Measurements from ENCODE around the gene SPOCK1.

The SPOCK1 gene

GRCh38 chr5:137090151-137090550, 409.0 kb downstream of the SPOCK1 start:
- no peak for DNase-seq (ENCODE audit: low spot score)
- in situ Hi-C loops (cut with MboI; ENCODE audit: low pct_unique_long_range_greater_than_20kb, low sequenced_read_pairs, unreplicated experiment), result no loop called here
- no peak for TF ChIP-seq CTCF (IDR thresholded peaks at IDR 0.05; ENCODE audit: extremely low read depth, insufficient read depth, missing control alignments)

- in situ Hi-C loops (cut with MboI; ENCODE audit: low pct_unique_long_range_greater_than_20kb, low sequenced_read_pairs, unreplicated experiment), result no loop called here
- DNase-seq (ENCODE audit: low spot score), result no peak
- no peak for TF ChIP-seq CTCF (IDR thresholded peaks at IDR 0.05; ENCODE audit: extremely low read depth, insufficient read depth, missing control alignments)
Observed at GRCh38 chr5:137088175-137088574, 411.0 kb downstream of the SPOCK1 start.

GRCh38 chr5:137086342-137086741, 412.8 kb downstream of the SPOCK1 start:
- no peak for DNase-seq (ENCODE audit: low spot score)
- in situ Hi-C loops (cut with MboI; ENCODE audit: low pct_unique_long_range_greater_than_20kb, low sequenced_read_pairs, unreplicated experiment), result no loop called here
- no peak for TF ChIP-seq CTCF (IDR thresholded peaks at IDR 0.05; ENCODE audit: extremely low read depth, insufficient read depth, missing control alignments)

GRCh38 chr5:137085206-137085605, 413.9 kb downstream of the SPOCK1 start:
- no peak for TF ChIP-seq CTCF (IDR thresholded peaks at IDR 0.05; ENCODE audit: extremely low read depth, insufficient read depth, missing control alignments)
- no peak for DNase-seq (ENCODE audit: low spot score)
- in situ Hi-C loops (cut with MboI; ENCODE audit: low pct_unique_long_range_greater_than_20kb, low sequenced_read_pairs, unreplicated experiment), result no loop called here

DNA sequence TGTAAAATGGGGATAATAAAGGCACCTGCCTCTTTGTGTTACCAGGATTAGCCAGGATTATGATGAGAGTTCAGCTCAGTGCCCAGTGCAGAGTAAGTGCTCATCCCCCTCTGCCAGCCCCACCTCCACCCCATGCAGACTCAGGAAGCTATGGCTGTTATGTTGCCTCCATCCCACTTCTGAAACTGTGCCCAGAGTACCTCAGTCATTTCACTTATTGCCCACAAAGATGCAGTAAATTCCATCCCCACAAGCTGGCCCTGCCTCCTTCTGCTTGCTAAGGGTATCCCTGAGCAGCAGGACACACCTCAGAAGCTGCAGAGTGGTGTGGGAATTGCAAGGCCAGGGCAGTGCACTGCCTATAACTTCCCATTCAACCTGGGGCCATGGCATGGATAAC, 415.1 kb downstream of the SPOCK1 start:
- DNase-seq (ENCODE audit: low spot score), result no peak
- in situ Hi-C loops (cut with MboI; ENCODE audit: low pct_unique_long_range_greater_than_20kb, low sequenced_read_pairs, unreplicated experiment), result no loop called here
- TF ChIP-seq CTCF (IDR thresholded peaks at IDR 0.05; ENCODE audit: extremely low read depth, insufficient read depth, missing control alignments), result no peak

DNA sequence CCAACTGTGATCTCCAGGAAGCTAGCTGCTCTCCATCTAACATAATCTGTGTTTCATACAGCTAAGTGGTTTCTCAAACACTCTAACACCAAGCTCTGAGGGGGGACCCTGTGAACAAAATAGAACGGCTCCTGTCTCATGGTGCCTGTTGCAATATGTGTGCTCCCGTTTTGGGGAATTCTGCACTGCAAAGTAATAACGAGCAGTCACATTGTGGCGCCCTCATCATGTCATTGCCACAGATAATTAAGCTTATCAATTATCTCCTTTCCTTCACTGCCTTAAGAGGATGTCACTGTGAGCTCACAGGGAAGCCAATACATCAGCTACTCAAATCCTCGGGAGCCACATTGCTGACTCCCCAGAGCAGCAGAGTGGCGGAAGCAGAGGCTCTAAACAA, 416.2 kb downstream of the SPOCK1 start:
- in situ Hi-C loops (cut with MboI; ENCODE audit: low pct_unique_long_range_greater_than_20kb, low sequenced_read_pairs, unreplicated experiment), result no loop called here
- no peak for TF ChIP-seq CTCF (IDR thresholded peaks at IDR 0.05; ENCODE audit: extremely low read depth, insufficient read depth, missing control alignments)
- no peak for DNase-seq (ENCODE audit: low spot score)

DNA sequence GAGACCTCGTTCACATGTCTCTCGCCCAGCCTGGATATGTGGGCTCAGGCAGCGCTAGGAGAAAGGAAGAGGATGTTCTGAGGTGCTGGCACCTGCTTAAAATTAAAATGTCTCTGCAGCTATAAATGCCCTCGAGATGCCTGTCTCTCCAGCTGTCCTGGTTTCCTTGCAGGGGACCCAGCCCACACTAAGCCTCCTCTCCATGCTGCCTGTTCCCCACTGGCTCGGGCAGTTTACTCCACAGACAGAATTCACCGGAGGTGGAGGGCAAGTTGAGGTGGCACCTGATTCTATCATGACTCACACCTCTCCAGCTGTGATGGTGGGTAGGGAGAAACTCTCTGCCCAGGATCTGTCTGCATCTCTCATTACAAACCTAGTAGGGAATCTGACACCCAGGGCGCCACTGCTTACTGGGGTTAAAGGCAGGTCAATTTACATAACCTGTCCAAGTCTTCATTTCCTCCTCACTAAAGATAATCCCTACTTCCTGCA, 420.9 kb downstream of the SPOCK1 start:
- DNase-seq (ENCODE audit: low spot score), result no peak
- in situ Hi-C loops (cut with MboI; ENCODE audit: low pct_unique_long_range_greater_than_20kb, low sequenced_read_pairs, unreplicated experiment), result no loop called here
- TF ChIP-seq CTCF (IDR thresholded peaks at IDR 0.05; ENCODE audit: extremely low read depth, insufficient read depth, missing control alignments), result no peak
